ENCODE data around the gene DYNLT2. TPM values are rescaled to one million over a fixed set of nuclear protein-coding genes. Genes with fewer than 3 reads are reported as not detected.

The DYNLT2 gene
- total and polyA plus RNA-seq, 2 of the 13 experiments (the other 11 are each of a cell fraction or from before 2014, with no cell fraction given): 2.1 to 4.3 TPM

GRCh38 chr6:169725125-169726048, 26.0 kb downstream of the DYNLT2 start (continued):
- TF ChIP-seq UBTF (CRISPR knock-in tag; IDR thresholded peaks at IDR 0.05) (peak; percentile 79), ZBTB10 (CRISPR knock-in tag; IDR thresholded peaks at IDR 0.05; ENCODE audit: borderline replicate concordance) (no peak), ZNF382 (CRISPR knock-in tag; IDR thresholded peaks at IDR 0.05; ENCODE audit: borderline replicate concordance) (no peak), CENPBD1 (CRISPR knock-in tag; IDR thresholded peaks at IDR 0.05; ENCODE audit: borderline replicate concordance, low read depth) (no peak), ZNF20 (CRISPR knock-in tag; IDR thresholded peaks at IDR 0.05) (no peak), ZNF839 (CRISPR knock-in tag; IDR thresholded peaks at IDR 0.05; ENCODE audit: borderline replicate concordance) (no peak), ARID5B (CRISPR knock-in tag; IDR thresholded peaks at IDR 0.05) (peak; percentile 94), SKIL (CRISPR knock-in tag; IDR thresholded peaks at IDR 0.05; ENCODE audit: borderline replicate concordance) (0 out of 2 replicates have a peak, but pooled peaks have one; percentile 50)

Measured in HepG2 (cell line).